ENCODE data around the gene TMC5.

GRCh38 chr16:19463468-19464315 is 46.0 kb downstream of the TMC5 start:
- no peak for TF ChIP-seq CTCF (conservative IDR thresholded peaks at IDR 0.05; ENCODE audit: low read depth, low read length)
- TF ChIP-seq SMC3 (IDR thresholded peaks at IDR 0.05; ENCODE audit: low read depth, low read length), result no peak
- TF ChIP-seq CEBPB (IDR thresholded peaks at IDR 0.05; ENCODE audit: low read depth, low read length), result no peak
- no peak for TF ChIP-seq RCOR1 (IDR thresholded peaks at IDR 0.05; ENCODE audit: insufficient replicate concordance, low read length)
- no peak for TF ChIP-seq NFE2L2 (IDR thresholded peaks at IDR 0.05; ENCODE audit: low read depth, low read length)

Data from IMR-90 (cell line).